MCF 10A (cell line): Measurements from ENCODE around the gene GMDS. TPM values are rescaled to one million over a fixed set of nuclear protein-coding genes. Genes with fewer than 3 reads are reported as not detected.

ENCODE experiments used
- BruUV-seq: library from RNA; stranded (reverse); fragments of 400-500 nt; replicated peaks from 2 replicates; lab custom pipeline; 2021; lab: Mats Ljungman, UMichigan
- CTCF ChIA-PET: fragments of 300-600 bp; sonication (Branson Sonifier 250); formaldehyde crosslinking; extraction: SDS; loops from one replicate; lab custom pipeline; 2021; ENCODE audit warnings: antibody characterized with exemption, inconsistent platforms; lab: Yijun Ruan, JAX
- POLR2A ChIA-PET: fragments of 300-600, 350-650 bp; sonication (Branson Sonifier 250); formaldehyde crosslinking; extraction: SDS; loops from one replicate; lab custom pipeline; 2020; ENCODE audit warnings: antibody characterized with exemption, inconsistent platforms; lab: Yijun Ruan, JAX
- DNase-seq: peaks from one replicate; pipeline ENCODE4 v3.0.0-alpha.2; 2018; ENCODE audit not compliant: unreplicated experiment
- H3K27ac Mint-ChIP-seq: one replicate; pipeline ENCODE4 v1.8.0; 2022; ENCODE audit warnings: mild to moderate bottlenecking, low read depth, mixed read lengths; ENCODE audit not compliant: unreplicated experiment
- H3K27me3 Mint-ChIP-seq: one replicate; pipeline ENCODE4 v1.8.0; 2022; ENCODE audit warnings: mixed read lengths; ENCODE audit not compliant: insufficient read depth, unreplicated experiment
- H3K36me3 Mint-ChIP-seq: one replicate; pipeline ENCODE4 v1.8.0; 2022; ENCODE audit warnings: mild to moderate bottlenecking, moderate library complexity, mixed read lengths; ENCODE audit not compliant: insufficient read depth, unreplicated experiment
- H3K4me1 Mint-ChIP-seq: one replicate; pipeline ENCODE4 v1.8.0; 2022; ENCODE audit warnings: mixed read lengths; ENCODE audit not compliant: insufficient read depth, unreplicated experiment
- H3K4me3 Mint-ChIP-seq: one replicate; pipeline ENCODE4 v1.8.0; 2022; ENCODE audit warnings: mild to moderate bottlenecking, moderate library complexity, mixed read lengths; ENCODE audit not compliant: unreplicated experiment
- H3K9me3 Mint-ChIP-seq: one replicate; pipeline ENCODE4 v1.8.0; 2022; ENCODE audit warnings: mixed read lengths; ENCODE audit not compliant: unreplicated experiment
- CTCF ChIP-seq: fragments of 200-600 bp; IDR thresholded peaks from one replicate; pipeline ENCODE4 v1.8.0; 2022; ENCODE audit warnings: antibody characterized with exemption, mild to moderate bottlenecking; ENCODE audit not compliant: unreplicated experiment
- intact Hi-C: fragments of 100-400 bp; cut with micrococcal nuclease; formaldehyde crosslinking; loops from 2 replicates; pipeline ENCODE4 v1.14.1; 2022
- total RNA-seq: library from RNA; stranded (reverse); gene quantifications from 2 replicates; pipeline ENCODE4 v1.2.3, GENCODE V29; 2022

GMDS gene
- total RNA-seq, 1 experiment from 2014 or later = 24.9 TPM

GRCh38 chr6:1802491-1803395 is 442.7 kb downstream of the GMDS start:
- H3K9me3 Mint-ChIP-seq = no peaks in the 10 kb centered on the region
- intact Hi-C loops = no loop called here
- no peaks in the 10 kb centered on the region for H3K27me3 Mint-ChIP-seq
- TF ChIP-seq CTCF = no peak
- ChIA-PET POLR2A (interaction anchor here (0.7 kb wide), 2 partner anchors 320 to 438 kb away, joined by 3 read pairs; no protein-coding TSS in a partner anchor), CTCF (interaction anchor here (1.2 kb wide), 1 partner anchor 206 kb away, joined by 3 read pairs; no protein-coding TSS in a partner anchor)
- no peak for DNase-seq
- no peak overlapping the region for H3K27ac Mint-ChIP-seq
- H3K4me3 Mint-ChIP-seq = no peak overlapping the region
- no TSS peak for BruUV-seq
- H3K36me3 Mint-ChIP-seq = no peaks in the 10 kb centered on the region
- no peaks in the 10 kb centered on the region for H3K4me1 Mint-ChIP-seq

GRCh38 chr6:1801401-1801800 is 444.0 kb downstream of the GMDS start:
- H3K4me3 Mint-ChIP-seq = no peak overlapping the region

GRCh38 chr6:1800845-1801244 is 444.6 kb downstream of the GMDS start:
- Mint-ChIP-seq H3K9me3 (no peaks in the 10 kb centered on the region), H3K27ac (no peak overlapping the region), H3K36me3 (no peaks in the 10 kb centered on the region), H3K4me1 (no peaks in the 10 kb centered on the region), H3K4me3 (no peak overlapping the region), H3K27me3 (no peaks in the 10 kb centered on the region)
- DNase-seq = no peak
- intact Hi-C loops = no loop called here
- ChIA-PET CTCF (interaction anchor here (0.8 to 1.0 kb wide), 2 partner anchors 49 to 205 kb away, joined by 3 read pairs; no protein-coding TSS in a partner anchor), POLR2A (interaction anchor here (0.7 to 1.0 kb wide), 3 partner anchors 9 to 642 kb away, joined by 3 to 4 read pairs (median 4); no protein-coding TSS in a partner anchor)
- BruUV-seq = no TSS peak
- TF ChIP-seq CTCF = no peak

More at GRCh38 chr6:1801401-1801800, 444.0 kb downstream of the GMDS start:
- no peak for TF ChIP-seq CTCF
- no peak for DNase-seq
- intact Hi-C loops = no loop called here
- CTCF ChIA-PET = interaction anchor here (0.8 to 1.2 kb wide), 3 partner anchors 48 to 206 kb away, joined by 3 read pairs; no protein-coding TSS in a partner anchor
- no peaks in the 10 kb centered on the region for H3K4me1 Mint-ChIP-seq
- no peaks in the 10 kb centered on the region for H3K27me3 Mint-ChIP-seq
- POLR2A ChIA-PET = interaction anchor here (0.7 to 1.0 kb wide), 4 partner anchors 9 to 642 kb away, joined by 3 to 4 read pairs (median 4); no protein-coding TSS in a partner anchor
- H3K9me3 Mint-ChIP-seq = no peaks in the 10 kb centered on the region
- H3K36me3 Mint-ChIP-seq = no peaks in the 10 kb centered on the region
- BruUV-seq = no TSS peak
- no peak overlapping the region for H3K27ac Mint-ChIP-seq

GRCh38 chr6:1798965-1799325 is 446.5 kb downstream of the GMDS start:
- POLR2A ChIA-PET = no interaction called here
- no peak overlapping the region for H3K27ac Mint-ChIP-seq
- H3K4me3 Mint-ChIP-seq = no peak overlapping the region
- H3K4me1 Mint-ChIP-seq = no peaks in the 10 kb centered on the region
- CTCF ChIA-PET = no interaction called here
- no peaks in the 10 kb centered on the region for H3K27me3 Mint-ChIP-seq
- H3K36me3 Mint-ChIP-seq = no peaks in the 10 kb centered on the region
- H3K9me3 Mint-ChIP-seq = no peaks in the 10 kb centered on the region
- BruUV-seq = no TSS peak
- no peak for TF ChIP-seq CTCF
- intact Hi-C loops = no loop called here
- DNase-seq = no peak
